GM23338 (cell line): ENCODE results near the gene GPR78. TPM values are rescaled to one million over a fixed set of nuclear protein-coding genes. Genes with fewer than 3 reads are reported as not detected.

Source experiments
- ATAC-seq: fragments of 200-7000 bp; cut with Tn5 transposase; 3 replicates; pipeline ENCODE4 v1.9.1; 2020
- DNase-seq: peaks from one replicate; pipeline ENCODE4 v3.0.0-alpha.2; 2015; ENCODE audit warnings: low spot score
- H2AFZ ChIP-seq: fragments of 200-600 bp; sonication (generic); 2 replicates; pipeline ENCODE4 v1.8.0; 2016; ENCODE audit warnings: antibody characterized with exemption, mild to moderate bottlenecking, moderate library complexity
- H3F3A ChIP-seq: fragments of 200-600 bp; sonication (generic); replicated peaks from 2 replicates; pipeline ENCODE4 v1.8.0; 2017; ENCODE audit warnings: antibody characterized with exemption, mixed run types, low read depth
- H3K27ac ChIP-seq: fragments of 200-600 bp; sonication (generic); 2 replicates; pipeline ENCODE4 v1.6.1; 2016; ENCODE audit warnings: low read depth
- H3K27me3 ChIP-seq: fragments of 200-600 bp; sonication (generic); 2 replicates; pipeline ENCODE4 v1.8.0; 2016; ENCODE audit warnings: mild to moderate bottlenecking, mixed run types, moderate library complexity; ENCODE audit not compliant: insufficient read depth
- H3K36me3 ChIP-seq: fragments of 200-600 bp; sonication (generic); 2 replicates; pipeline ENCODE4 v1.8.0; 2016; ENCODE audit warnings: mild to moderate bottlenecking; ENCODE audit not compliant: insufficient read depth
- H3K4me1 ChIP-seq: fragments of 200-600 bp; sonication (generic); 2 replicates; pipeline ENCODE4 v1.8.0; 2016; ENCODE audit warnings: mild to moderate bottlenecking, moderate library complexity; ENCODE audit not compliant: insufficient read depth
- H3K4me2 ChIP-seq: fragments of 200-600 bp; sonication (generic); 2 replicates; pipeline ENCODE4 v1.7.1; 2017; ENCODE audit warnings: mixed run types
- H3K4me3 ChIP-seq: fragments of 200-600 bp; sonication (generic); 2 replicates; pipeline ENCODE4 v1.6.1; 2016; ENCODE audit warnings: mixed run types
- H3K79me2 ChIP-seq: fragments of 200-600 bp; sonication (generic); replicated peaks from 2 replicates; pipeline ENCODE4 v1.8.0; 2017; ENCODE audit warnings: mild to moderate bottlenecking; ENCODE audit not compliant: insufficient read depth
- H3K9me2 ChIP-seq: fragments of 200-600 bp; sonication (generic); 2 replicates; pipeline ENCODE4 v1.8.0; 2017; ENCODE audit not compliant: insufficient read depth
- H4K20me1 ChIP-seq: fragments of 200-600 bp; sonication (generic); replicated peaks from 2 replicates; pipeline ENCODE4 v1.8.0; 2017; ENCODE audit warnings: mild to moderate bottlenecking; ENCODE audit not compliant: insufficient read depth
- H3K27ac Mint-ChIP-seq: 2 replicates; pipeline ENCODE4 v1.8.0; 2020; ENCODE audit warnings: inconsistent platforms, mild to moderate bottlenecking, moderate library complexity, mixed read lengths
- H3K27me3 Mint-ChIP-seq: 3 replicates; pipeline ENCODE4 v1.8.0; 2022; ENCODE audit warnings: low read depth, mild to moderate bottlenecking, moderate library complexity, mixed read lengths, inconsistent platforms; ENCODE audit not compliant: insufficient read depth, poor library complexity
- H3K36me3 Mint-ChIP-seq: 3 replicates; pipeline ENCODE4 v1.8.0; 2021; ENCODE audit warnings: low read depth, mild to moderate bottlenecking, inconsistent platforms, moderate library complexity, mixed read lengths
- H3K4me1 Mint-ChIP-seq: 3 replicates; pipeline ENCODE4 v1.8.0; 2020; ENCODE audit warnings: mild to moderate bottlenecking, inconsistent platforms, mixed read lengths
- H3K4me3 Mint-ChIP-seq: 3 replicates; pipeline ENCODE4 v1.8.0; 2021; ENCODE audit warnings: moderate library complexity, mild to moderate bottlenecking, inconsistent platforms, mixed read lengths
- H3K9me3 Mint-ChIP-seq: 3 replicates; pipeline ENCODE4 v1.8.0; 2020; ENCODE audit warnings: moderate library complexity, mild to moderate bottlenecking, inconsistent platforms, mixed read lengths
- CTCF ChIP-seq, 2 experiments: fragments of 200-600 bp in 1 of 2; sonication (generic) in 1 of 2; conservative IDR thresholded peaks; 2 replicates each; pipeline versions ENCODE4 v1.5.1 to v1.6.1; 2016 to 2017; ENCODE audit warnings: antibody characterized with exemption in 2 of 2, low read depth in 2 of 2, mild to moderate bottlenecking in 2 of 2, moderate library complexity in 1 of 2
- ETS1 ChIP-seq: IDR thresholded peaks from 2 replicates; pipeline ENCODE4 v1.6.1; 2016; ENCODE audit warnings: antibody characterized with exemption
- EZH2 ChIP-seq: fragments of 200-600 bp; sonication (generic); IDR thresholded peaks from one replicate; pipeline ENCODE4 v1.8.0; 2017; ENCODE audit warnings: antibody characterized with exemption, mild to moderate bottlenecking, low read depth; ENCODE audit not compliant: unreplicated experiment
- EZH2phosphoT487 ChIP-seq: fragments of 200-600 bp; sonication (generic); IDR thresholded peaks from one replicate; pipeline ENCODE4 v1.8.1; 2018; ENCODE audit warnings: antibody characterized with exemption; ENCODE audit not compliant: unreplicated experiment
- JUNB ChIP-seq: IDR thresholded peaks from one replicate; pipeline ENCODE4 v1.6.1; 2016; ENCODE audit warnings: antibody characterized with exemption; ENCODE audit not compliant: unreplicated experiment
- NANOG ChIP-seq: IDR thresholded peaks from 2 replicates; pipeline ENCODE4 v1.6.1; 2016; ENCODE audit warnings: antibody characterized with exemption, borderline replicate concordance
- REST ChIP-seq: IDR thresholded peaks from one replicate; pipeline ENCODE4 v1.6.1; 2018; ENCODE audit warnings: antibody characterized with exemption; ENCODE audit not compliant: unreplicated experiment
- STAT1 ChIP-seq: IDR thresholded peaks from one replicate; pipeline ENCODE4 v1.6.1; 2016; ENCODE audit warnings: antibody characterized with exemption; ENCODE audit not compliant: unreplicated experiment
- ZNF114 ChIP-seq: fragments of 250-450 bp; sonication (Bioruptor Pico); IDR thresholded peaks from 2 replicates; pipeline ENCODE4 v1.5.0; 2020; ENCODE audit warnings: mild to moderate bottlenecking, moderate library complexity
- ZNF331 ChIP-seq: fragments of 250-450 bp; sonication (Bioruptor Pico); IDR thresholded peaks from 2 replicates; pipeline ENCODE4 v1.5.0; 2020; ENCODE audit warnings: low read depth, mild to moderate bottlenecking, moderate library complexity
- ZNF462 ChIP-seq: fragments of 250-450 bp; sonication (Bioruptor Pico); IDR thresholded peaks from 2 replicates; pipeline ENCODE4 v1.5.0; 2020; ENCODE audit warnings: mild to moderate bottlenecking, moderate library complexity
- polyA plus RNA-seq: library from polyadenylated mRNA; unstranded; fragments of >200 nt; fragmentation: Nextera tagmentation; extraction: Ambion mirVana; gene quantifications from 2 replicates; pipeline ENCODE4 v1.2.1, GENCODE V29; 2016
- total RNA-seq: library from RNA; depleted of rRNA; stranded (reverse); fragments of >200 nt; shearing (Covaris generic); gene quantifications from 2 replicates; pipeline ENCODE4 v1.2.3, GENCODE V29; 2014

The GPR78 gene
- total and polyA plus RNA-seq, 2 experiments from 2014 or later: 0.82 to 2.7 TPM

- H3K27ac ChIP-seq: no peak overlapping the region
- no peaks in the 10 kb centered on the region; the same call in 2 of the 3 replicates for H3K9me3 Mint-ChIP-seq
- H3F3A ChIP-seq: no peaks in the 10 kb centered on the region
- H3K36me3 ChIP-seq: no peaks in the 10 kb centered on the region
- no peaks in the 10 kb centered on the region for H3K4me1 ChIP-seq
- peaks cover 22% of the 10 kb centered on the region for H3K27me3 Mint-ChIP-seq
- no peak for DNase-seq
- no peak overlapping the region for H3K4me3 Mint-ChIP-seq
- no peaks in the 10 kb centered on the region for H3K27me3 ChIP-seq
- no peaks in the 10 kb centered on the region for H3K79me2 ChIP-seq
- peaks cover 6% of the 10 kb centered on the region; the same call in 2 of the 3 replicates for H3K4me1 Mint-ChIP-seq
- H3K4me2 ChIP-seq: no peak overlapping the region
- no peak overlapping the region for H3K4me3 ChIP-seq
- TF ChIP-seq CTCF (conservative IDR thresholded peaks at IDR 0.05; ENCODE audit: low read depth in 2 of 2) (no peak), JUNB (no peak), NANOG (no peak), REST (no peak), ZNF331 (CRISPR knock-in tag) (no peak), EZH2phosphoT487 (no peak), STAT1 (no peak), ZNF462 (CRISPR knock-in tag) (no peak), ETS1 (no peak), ZNF114 (CRISPR knock-in tag) (no peak), EZH2 (no peak)
- H3K27ac Mint-ChIP-seq: no peak overlapping the region
- no peaks in the 10 kb centered on the region for H3K9me2 ChIP-seq
- H3K36me3 Mint-ChIP-seq: peaks cover 16% of the 10 kb centered on the region; the same call in 2 of the 3 replicates
- H2AFZ ChIP-seq: no peak overlapping the region
- no peaks in the 10 kb centered on the region for H4K20me1 ChIP-seq
- ATAC-seq: no peak
These were observed 33.5 kb downstream of the GPR78 start for GRCh38 chr4:8613421-8614364.
